HL-60 (cell line): ENCODE data around the gene SOBP.

Experiments
- GABPA ChIP-seq: IDR thresholded peaks from 2 replicates; pipeline ENCODE4 v1.6.1; 2012; ENCODE audit warnings: low read depth
- POLR2AphosphoS5 ChIP-seq: IDR thresholded peaks from 2 replicates; pipeline ENCODE4 v1.6.1; 2012; ENCODE audit warnings: low read depth
- TF ChIP-seq, protein P1 (sequence below): IDR thresholded peaks from one replicate; pipeline ENCODE4 v1.5.1; 2011; ENCODE audit warnings: low read length, control low read depth, inconsistent platforms; ENCODE audit not compliant: insufficient read depth
- TF ChIP-seq, protein P2 (sequence below): IDR thresholded peaks from 2 replicates; pipeline ENCODE4 v1.6.1; 2012; ENCODE audit warnings: low read depth; ENCODE audit not compliant: insufficient replicate concordance

DNA sequence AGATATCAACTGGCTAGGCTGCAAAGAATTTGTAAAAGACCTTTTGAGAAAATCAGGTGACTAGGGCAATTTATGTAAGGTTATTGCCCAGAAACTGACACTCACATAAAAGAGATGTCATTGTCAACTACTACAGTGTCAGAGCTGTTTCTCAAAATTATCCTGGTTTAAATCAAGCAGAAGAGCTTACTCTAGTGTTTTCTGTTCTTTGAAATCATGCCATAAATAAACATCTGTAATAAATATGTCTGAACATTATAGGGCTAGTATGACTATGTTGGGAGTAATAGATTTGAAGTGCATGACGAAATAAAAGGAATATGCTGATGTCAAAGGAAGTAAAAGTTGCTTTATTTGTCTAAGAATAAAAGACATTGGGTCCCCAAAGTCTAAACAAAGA, 19.6 kb upstream of the SOBP start:
- TF ChIP-seq, protein P1, sequence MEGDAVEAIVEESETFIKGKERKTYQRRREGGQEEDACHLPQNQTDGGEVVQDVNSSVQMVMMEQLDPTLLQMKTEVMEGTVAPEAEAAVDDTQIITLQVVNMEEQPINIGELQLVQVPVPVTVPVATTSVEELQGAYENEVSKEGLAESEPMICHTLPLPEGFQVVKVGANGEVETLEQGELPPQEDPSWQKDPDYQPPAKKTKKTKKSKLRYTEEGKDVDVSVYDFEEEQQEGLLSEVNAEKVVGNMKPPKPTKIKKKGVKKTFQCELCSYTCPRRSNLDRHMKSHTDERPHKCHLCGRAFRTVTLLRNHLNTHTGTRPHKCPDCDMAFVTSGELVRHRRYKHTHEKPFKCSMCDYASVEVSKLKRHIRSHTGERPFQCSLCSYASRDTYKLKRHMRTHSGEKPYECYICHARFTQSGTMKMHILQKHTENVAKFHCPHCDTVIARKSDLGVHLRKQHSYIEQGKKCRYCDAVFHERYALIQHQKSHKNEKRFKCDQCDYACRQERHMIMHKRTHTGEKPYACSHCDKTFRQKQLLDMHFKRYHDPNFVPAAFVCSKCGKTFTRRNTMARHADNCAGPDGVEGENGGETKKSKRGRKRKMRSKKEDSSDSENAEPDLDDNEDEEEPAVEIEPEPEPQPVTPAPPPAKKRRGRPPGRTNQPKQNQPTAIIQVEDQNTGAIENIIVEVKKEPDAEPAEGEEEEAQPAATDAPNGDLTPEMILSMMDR = no peak
- no peak for TF ChIP-seq POLR2AphosphoS5
- TF ChIP-seq, protein P2, sequence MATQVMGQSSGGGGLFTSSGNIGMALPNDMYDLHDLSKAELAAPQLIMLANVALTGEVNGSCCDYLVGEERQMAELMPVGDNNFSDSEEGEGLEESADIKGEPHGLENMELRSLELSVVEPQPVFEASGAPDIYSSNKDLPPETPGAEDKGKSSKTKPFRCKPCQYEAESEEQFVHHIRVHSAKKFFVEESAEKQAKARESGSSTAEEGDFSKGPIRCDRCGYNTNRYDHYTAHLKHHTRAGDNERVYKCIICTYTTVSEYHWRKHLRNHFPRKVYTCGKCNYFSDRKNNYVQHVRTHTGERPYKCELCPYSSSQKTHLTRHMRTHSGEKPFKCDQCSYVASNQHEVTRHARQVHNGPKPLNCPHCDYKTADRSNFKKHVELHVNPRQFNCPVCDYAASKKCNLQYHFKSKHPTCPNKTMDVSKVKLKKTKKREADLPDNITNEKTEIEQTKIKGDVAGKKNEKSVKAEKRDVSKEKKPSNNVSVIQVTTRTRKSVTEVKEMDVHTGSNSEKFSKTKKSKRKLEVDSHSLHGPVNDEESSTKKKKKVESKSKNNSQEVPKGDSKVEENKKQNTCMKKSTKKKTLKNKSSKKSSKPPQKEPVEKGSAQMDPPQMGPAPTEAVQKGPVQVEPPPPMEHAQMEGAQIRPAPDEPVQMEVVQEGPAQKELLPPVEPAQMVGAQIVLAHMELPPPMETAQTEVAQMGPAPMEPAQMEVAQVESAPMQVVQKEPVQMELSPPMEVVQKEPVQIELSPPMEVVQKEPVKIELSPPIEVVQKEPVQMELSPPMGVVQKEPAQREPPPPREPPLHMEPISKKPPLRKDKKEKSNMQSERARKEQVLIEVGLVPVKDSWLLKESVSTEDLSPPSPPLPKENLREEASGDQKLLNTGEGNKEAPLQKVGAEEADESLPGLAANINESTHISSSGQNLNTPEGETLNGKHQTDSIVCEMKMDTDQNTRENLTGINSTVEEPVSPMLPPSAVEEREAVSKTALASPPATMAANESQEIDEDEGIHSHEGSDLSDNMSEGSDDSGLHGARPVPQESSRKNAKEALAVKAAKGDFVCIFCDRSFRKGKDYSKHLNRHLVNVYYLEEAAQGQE = no peak
- no peak for TF ChIP-seq GABPA
